Stimulated activated memory B cell treated with anti-CD40 and anti-IgM and Interleukin-4, amounts not matched to agents 10 μg/mL and 1 μg/mL and 100 μg/mL, for 72 hours (primary cell): ENCODE data around the gene GPBAR1.

Experiments
- ATAC-seq: fragments of 150-1000 bp; cut with Tn5 transposase; 2 replicates; pipeline ENCODE4 v1.10.0; 2021
- H3K27ac Mint-ChIP-seq: one replicate; pipeline ENCODE4 v1.8.0; 2022; ENCODE audit warnings: mild to moderate bottlenecking, mixed read lengths
- H3K27me3 Mint-ChIP-seq: one replicate; pipeline ENCODE4 v1.8.0; 2022; ENCODE audit warnings: mixed read lengths
- H3K36me3 Mint-ChIP-seq: one replicate; pipeline ENCODE4 v1.8.0; 2022; ENCODE audit warnings: mixed read lengths
- H3K4me1 Mint-ChIP-seq: one replicate; pipeline ENCODE4 v1.8.0; 2022; ENCODE audit warnings: mixed read lengths
- H3K4me3 Mint-ChIP-seq: one replicate; pipeline ENCODE4 v1.8.0; 2022; ENCODE audit warnings: mild to moderate bottlenecking, moderate library complexity, mixed read lengths
- H3K9me3 Mint-ChIP-seq: one replicate; pipeline ENCODE4 v1.8.0; 2022; ENCODE audit warnings: mixed read lengths

Gene GPBAR1

DNA sequence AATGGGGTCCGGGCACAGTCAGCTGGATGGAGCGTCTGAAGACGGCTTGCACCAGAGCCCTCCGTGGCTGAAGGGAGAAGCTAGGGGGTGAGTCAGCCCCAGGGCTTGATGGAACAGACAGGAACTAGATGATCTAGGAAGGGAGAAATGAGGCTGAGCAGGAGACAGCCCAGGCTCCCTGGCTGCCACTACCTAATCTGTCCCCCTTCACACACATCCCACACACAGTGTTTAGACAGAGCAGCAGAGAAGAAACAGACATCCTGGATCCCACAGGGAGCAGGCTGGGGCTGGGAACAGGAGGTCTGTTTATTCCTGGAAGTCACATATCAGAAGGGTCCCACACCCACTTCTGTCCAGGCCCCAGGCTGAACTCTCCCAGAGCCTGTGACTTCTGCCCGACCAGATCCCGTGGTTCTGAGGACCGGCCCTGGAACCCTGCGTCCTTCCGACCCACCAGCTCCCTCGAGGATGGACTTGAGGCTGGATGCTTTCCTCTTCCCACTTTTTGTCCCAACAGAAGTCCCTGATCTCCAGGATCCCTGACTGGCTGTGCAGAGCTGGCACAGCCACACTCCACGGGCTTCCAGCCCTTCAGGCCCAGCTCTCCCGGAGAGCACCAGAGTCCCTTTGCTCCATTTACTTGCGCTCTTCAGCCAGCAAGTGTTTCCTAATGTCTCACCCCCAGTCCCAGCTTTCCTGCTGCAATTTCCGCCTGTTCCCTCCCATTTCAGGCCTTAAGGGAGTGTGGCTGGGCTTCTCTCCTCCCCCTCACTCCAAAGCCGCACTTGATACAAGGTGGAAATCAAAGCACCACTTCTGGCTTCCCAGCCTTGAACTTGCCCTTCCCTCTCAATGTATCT is 1.5 kb upstream of the GPBAR1 start:
- H3K4me3 Mint-ChIP-seq, result peak overlapping the region; percentile 4
- H3K27me3 Mint-ChIP-seq, result no peaks in the 10 kb centered on the region
- H3K36me3 Mint-ChIP-seq, result peaks cover 31% of the 10 kb centered on the region
- peak overlapping the region; percentile 73 for H3K27ac Mint-ChIP-seq
- no peak for ATAC-seq
- H3K4me1 Mint-ChIP-seq, result peaks cover 91% of the 10 kb centered on the region
- H3K9me3 Mint-ChIP-seq, result no peaks in the 10 kb centered on the region

DNA sequence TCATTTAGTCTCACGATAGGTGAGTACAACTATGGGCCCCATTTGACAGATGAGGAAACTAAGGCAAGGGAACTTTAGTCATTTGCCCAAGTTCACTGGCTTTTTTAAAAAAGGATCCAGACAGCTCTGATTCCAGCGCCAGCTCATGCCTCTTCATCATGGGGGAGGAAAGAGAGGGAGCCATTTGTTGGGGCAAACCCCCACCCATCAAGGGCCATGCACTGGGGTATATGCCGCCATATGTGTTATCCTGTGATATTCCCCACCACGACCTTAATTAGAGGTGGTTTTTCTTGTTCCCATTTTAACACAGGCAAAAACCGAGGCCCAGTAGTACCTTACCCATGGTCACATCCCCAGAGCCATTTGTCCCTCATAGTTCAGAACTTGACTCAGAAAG is 649 bp upstream of the GPBAR1 start:
- Mint-ChIP-seq H3K36me3 (peaks cover 31% of the 10 kb centered on the region), H3K4me3 (no peak overlapping the region), H3K9me3 (no peaks in the 10 kb centered on the region), H3K4me1 (peaks cover 97% of the 10 kb centered on the region), H3K27me3 (no peaks in the 10 kb centered on the region), H3K27ac (peak overlapping the region; percentile 73)
- ATAC-seq, result no peak

DNA sequence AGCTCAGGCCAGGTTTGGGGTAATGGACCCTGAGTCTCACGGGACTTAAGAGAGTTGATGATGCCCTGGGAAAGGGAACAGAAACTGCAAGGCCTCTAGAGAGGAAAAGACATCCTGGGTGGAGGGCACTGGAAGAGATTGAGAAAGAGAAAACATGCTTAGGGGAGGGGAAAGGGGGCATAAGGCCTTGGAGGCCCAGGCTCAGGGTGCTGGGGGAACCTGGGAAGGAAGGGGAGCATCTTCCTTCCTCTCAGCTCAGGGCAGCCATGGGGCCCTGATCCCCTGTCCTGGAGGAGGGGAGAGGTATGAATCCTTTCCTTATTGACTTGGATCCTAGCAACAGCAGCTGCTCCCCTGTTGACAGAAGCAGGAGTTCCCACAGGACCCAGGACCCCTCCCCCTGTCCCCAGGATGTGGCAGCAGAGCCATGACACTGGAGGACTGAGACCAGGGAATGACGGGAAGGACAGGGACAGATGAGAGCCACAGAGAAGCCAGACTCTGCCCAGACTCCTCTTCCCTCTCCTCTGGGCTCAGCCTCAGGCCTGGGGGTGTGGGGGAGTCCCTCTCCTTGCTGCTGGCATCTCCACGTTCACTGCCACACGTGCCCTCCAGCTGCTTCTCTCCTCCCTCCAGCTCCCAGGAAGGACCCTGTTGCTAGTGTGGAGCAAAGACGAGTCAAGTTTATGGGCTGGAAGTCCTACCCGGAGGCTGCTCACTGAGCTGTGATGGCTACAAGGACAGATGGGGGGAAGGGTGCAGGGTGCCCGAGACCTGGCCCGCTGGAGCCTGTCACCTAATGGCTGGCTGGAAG is 815 bp downstream of the GPBAR1 start:
- H3K36me3 Mint-ChIP-seq, result peaks cover 38% of the 10 kb centered on the region
- no peak for ATAC-seq
- no peaks in the 10 kb centered on the region for H3K27me3 Mint-ChIP-seq
- peak overlapping the region; percentile 6 for H3K4me3 Mint-ChIP-seq
- H3K4me1 Mint-ChIP-seq, result peaks cover 94% of the 10 kb centered on the region
- no peaks in the 10 kb centered on the region for H3K9me3 Mint-ChIP-seq
- peak overlapping the region; percentile 73 for H3K27ac Mint-ChIP-seq

DNA sequence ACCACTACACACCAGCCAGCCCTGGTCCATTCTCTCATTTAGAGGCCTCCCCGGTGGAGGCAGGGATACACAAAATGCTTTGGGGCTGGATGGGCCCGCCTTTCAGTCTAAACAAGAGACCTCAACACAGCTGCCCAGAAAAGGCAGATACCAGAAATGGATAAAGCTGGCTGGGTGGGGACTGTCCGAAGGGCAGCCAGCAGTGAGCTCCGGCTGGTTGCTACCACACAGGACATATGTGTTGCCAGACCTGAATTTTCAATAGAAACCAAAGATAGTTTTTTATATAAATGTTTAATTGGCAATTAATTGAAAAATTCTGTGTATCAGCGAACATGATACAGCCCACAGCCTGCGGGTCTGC is 1.4 kb downstream of the GPBAR1 start:
- H3K9me3 Mint-ChIP-seq, result no peaks in the 10 kb centered on the region
- no peak for ATAC-seq
- H3K4me3 Mint-ChIP-seq, result no peak overlapping the region
- no peaks in the 10 kb centered on the region for H3K27me3 Mint-ChIP-seq
- H3K4me1 Mint-ChIP-seq, result peaks cover 94% of the 10 kb centered on the region
- H3K27ac Mint-ChIP-seq, result peak overlapping the region; percentile 73
- H3K36me3 Mint-ChIP-seq, result peaks cover 44% of the 10 kb centered on the region

DNA sequence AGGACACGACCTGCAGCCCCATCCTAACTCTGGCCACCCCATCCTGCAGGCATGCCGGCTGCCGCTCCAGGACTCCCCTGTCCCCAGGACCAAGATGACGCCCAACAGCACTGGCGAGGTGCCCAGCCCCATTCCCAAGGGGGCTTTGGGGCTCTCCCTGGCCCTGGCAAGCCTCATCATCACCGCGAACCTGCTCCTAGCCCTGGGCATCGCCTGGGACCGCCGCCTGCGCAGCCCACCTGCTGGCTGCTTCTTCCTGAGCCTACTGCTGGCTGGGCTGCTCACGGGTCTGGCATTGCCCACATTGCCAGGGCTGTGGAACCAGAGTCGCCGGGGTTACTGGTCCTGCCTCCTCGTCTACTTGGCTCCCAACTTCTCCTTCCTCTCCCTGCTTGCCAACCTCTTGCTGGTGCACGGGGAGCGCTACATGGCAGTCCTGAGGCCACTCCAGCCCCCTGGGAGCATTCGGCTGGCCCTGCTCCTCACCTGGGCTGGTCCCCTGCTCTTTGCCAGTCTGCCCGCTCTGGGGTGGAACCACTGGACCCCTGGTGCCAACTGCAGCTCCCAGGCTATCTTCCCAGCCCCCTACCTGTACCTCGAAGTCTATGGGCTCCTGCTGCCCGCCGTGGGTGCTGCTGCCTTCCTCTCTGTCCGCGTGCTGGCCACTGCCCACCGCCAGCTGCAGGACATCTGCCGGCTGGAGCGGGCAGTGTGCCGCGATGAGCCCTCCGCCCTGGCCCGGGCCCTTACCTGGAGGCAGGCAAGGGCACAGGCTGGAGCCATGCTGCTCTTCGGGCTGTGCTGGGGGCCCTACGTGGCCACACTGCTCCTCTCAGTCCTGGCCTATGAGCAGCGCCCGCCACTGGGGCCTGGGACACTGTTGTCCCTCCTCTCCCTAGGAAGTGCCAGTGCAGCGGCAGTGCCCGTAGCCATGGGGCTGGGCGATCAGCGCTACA is 2.1 kb downstream of the GPBAR1 start:
- ATAC-seq, result no peak

DNA sequence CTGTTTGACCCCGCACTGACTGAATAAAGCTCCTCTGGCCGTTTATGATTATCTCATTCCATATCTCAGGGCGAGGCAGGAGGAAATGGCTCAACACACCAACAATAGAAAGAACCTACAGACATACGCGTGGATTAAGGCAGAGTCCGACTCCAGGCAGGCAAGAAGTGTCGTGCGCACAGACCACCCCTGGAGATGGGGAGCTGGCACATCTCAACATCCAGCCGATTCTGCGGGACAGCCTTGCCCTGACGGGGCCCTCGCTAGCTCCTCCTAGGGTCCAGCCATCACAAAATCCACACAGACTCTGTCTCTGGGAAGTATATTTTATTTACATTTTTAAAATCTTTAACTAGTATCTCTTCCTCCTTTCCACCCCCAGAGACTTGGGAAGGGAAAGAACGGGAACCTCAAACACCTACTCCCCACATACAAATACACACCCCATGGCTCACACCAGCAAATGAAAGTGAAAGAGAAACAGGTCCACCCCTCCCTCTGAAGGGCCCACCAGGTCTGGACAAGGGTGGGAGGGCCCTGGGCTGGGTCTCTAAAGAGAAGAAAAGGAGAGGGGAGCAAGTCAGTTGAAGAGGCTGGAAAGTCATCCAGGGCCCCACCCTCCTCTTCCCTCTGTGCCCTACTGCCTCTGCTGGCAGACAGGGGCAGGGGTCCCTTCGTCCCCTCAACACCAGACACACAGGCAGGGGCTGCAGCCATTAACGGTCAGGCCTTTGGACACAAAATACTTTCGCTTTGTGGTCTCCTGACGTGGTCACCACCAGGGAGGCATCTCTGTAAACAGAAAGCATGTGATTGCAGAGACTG is 3.2 kb downstream of the GPBAR1 start:
- Mint-ChIP-seq H3K4me3 (no peak overlapping the region), H3K27ac (peak overlapping the region; percentile 57), H3K27me3 (no peaks in the 10 kb centered on the region), H3K36me3 (peaks cover 51% of the 10 kb centered on the region), H3K4me1 (peaks cover 89% of the 10 kb centered on the region), H3K9me3 (no peaks in the 10 kb centered on the region)
- ATAC-seq, result no peak

More for the DNA sequence above, 2.1 kb downstream of the GPBAR1 start:
- Mint-ChIP-seq H3K27ac (peak overlapping the region; percentile 57), H3K36me3 (peaks cover 51% of the 10 kb centered on the region), H3K4me1 (peaks cover 94% of the 10 kb centered on the region), H3K27me3 (no peaks in the 10 kb centered on the region), H3K4me3 (no peak overlapping the region), H3K9me3 (no peaks in the 10 kb centered on the region)

DNA sequence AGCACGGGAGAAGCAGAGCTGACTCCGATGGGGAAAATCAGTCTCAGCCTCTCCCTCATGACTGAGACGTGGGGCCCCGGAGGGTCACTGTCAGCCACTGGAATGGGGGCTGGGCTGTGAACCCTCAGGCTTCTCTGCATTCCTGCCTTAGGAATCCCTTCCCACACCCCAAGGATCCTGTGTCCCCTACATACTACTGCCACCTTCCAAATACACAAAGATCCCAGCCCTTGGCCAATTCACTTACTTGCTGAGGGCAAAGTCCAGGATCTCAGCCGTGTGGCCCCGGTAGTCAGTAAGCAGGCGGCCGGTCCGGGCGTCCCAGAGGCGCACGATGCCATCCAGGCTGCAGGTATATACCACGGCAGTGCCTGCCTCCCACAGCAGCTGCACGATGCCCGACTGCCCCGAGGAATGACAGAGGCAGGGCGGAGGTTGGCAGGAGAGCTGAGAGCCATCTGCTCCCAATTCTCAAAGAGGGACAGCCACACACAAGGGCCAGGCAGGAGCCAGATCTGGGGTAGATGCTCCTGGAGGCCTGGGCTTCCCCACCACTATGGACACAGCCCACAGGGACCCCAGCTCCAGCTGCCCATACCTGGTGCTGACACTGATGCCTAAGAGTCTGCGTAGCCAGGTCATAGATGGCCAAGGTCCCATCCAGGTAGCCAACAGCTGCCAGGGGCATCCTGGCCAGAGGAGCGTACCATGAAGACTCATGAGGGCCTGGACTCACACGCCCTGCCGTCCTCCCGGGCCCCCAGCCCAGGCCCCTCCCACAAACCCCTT is 4.2 kb downstream of the GPBAR1 start:
- Mint-ChIP-seq H3K27ac (peak overlapping the region; percentile 22), H3K27me3 (no peaks in the 10 kb centered on the region), H3K36me3 (peaks cover 51% of the 10 kb centered on the region), H3K4me1 (peaks cover 86% of the 10 kb centered on the region), H3K4me3 (no peak overlapping the region), H3K9me3 (no peaks in the 10 kb centered on the region)
- no peak for ATAC-seq

DNA sequence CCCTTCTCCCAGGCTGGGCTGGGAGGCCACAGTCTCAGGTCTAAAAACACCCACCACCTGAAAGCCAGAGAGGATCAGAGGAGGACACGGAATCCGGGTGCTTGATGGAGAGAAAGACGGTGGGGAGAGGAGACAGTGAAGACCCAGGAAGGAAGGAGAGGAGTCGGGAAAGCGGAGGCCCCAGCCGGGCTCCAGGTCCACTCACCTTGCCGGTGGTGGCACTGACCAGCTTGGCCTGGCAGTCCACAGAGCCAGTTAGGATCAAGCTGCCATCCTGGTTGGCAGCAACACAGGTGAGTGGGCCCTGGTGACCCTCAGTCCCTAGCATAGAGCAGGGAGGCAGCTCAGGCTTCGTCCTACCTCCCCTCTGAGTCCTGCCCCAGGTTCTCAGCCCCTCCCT is 4.8 kb downstream of the GPBAR1 start:
- Mint-ChIP-seq H3K9me3 (no peaks in the 10 kb centered on the region), H3K36me3 (peaks cover 51% of the 10 kb centered on the region), H3K4me3 (no peak overlapping the region), H3K27ac (peak overlapping the region; percentile 22), H3K27me3 (no peaks in the 10 kb centered on the region), H3K4me1 (peaks cover 80% of the 10 kb centered on the region)
- ATAC-seq, result no peak

DNA sequence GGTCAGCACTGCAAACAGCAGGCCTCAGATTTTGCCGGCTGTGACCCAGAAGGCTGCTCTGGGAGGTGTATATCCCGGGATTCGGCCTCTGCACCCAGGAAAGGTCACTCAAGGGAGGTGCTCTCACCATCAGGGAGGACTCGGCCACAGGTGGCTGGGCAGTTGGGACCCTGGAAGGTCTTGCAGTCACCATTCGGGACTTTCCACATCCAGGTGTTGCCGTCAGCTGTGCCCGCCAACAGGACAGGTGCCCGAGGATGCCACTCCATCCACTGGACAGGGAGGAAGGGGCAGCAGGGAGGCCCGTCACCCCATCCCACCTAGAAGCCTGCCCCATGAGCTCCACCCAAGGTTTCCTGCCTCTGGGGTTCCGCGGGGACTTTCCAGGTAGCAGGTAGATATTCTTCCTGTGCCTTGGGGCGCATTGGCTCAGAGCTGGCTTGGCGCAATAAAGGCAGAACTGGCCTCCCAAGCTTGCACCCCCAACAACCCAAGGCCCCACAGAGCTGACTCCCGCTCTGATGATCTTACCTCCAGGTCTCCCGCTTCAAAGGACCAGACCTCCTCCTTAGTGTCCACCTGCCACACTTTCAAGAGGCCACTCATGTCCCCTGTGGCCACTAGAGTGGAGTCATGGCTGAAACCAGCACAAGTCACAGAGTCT is 5.6 kb downstream of the GPBAR1 start:
- no peak overlapping the region for H3K4me3 Mint-ChIP-seq
- peaks cover 79% of the 10 kb centered on the region for H3K4me1 Mint-ChIP-seq
- no peaks in the 10 kb centered on the region for H3K27me3 Mint-ChIP-seq
- no peak overlapping the region for H3K27ac Mint-ChIP-seq
- H3K9me3 Mint-ChIP-seq, result no peaks in the 10 kb centered on the region
- ATAC-seq, result no peak
- peaks cover 51% of the 10 kb centered on the region for H3K36me3 Mint-ChIP-seq

DNA sequence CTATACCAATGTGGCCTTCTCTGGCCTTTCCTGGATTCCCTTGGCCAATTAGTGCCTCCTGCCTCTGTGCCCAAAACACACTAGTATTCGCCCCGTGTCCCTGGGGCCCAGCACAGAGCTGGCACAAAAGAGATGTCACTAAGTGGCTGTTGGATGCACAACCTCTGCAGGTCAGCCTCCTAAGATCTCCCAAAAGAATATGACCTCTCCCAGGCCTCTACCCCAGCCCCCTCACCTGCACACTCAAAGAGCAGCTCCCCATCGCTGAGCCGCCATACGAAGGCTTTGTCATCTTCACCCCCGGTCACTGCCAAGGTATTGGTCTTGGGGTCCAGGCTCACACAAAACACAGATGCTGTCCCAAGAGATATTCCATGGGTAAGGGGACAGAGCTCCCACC is 6.4 kb downstream of the GPBAR1 start:
- Mint-ChIP-seq H3K9me3 (no peaks in the 10 kb centered on the region), H3K4me1 (peaks cover 79% of the 10 kb centered on the region), H3K27me3 (no peaks in the 10 kb centered on the region), H3K36me3 (peaks cover 51% of the 10 kb centered on the region), H3K27ac (no peak overlapping the region), H3K4me3 (no peak overlapping the region)
- no peak for ATAC-seq

DNA sequence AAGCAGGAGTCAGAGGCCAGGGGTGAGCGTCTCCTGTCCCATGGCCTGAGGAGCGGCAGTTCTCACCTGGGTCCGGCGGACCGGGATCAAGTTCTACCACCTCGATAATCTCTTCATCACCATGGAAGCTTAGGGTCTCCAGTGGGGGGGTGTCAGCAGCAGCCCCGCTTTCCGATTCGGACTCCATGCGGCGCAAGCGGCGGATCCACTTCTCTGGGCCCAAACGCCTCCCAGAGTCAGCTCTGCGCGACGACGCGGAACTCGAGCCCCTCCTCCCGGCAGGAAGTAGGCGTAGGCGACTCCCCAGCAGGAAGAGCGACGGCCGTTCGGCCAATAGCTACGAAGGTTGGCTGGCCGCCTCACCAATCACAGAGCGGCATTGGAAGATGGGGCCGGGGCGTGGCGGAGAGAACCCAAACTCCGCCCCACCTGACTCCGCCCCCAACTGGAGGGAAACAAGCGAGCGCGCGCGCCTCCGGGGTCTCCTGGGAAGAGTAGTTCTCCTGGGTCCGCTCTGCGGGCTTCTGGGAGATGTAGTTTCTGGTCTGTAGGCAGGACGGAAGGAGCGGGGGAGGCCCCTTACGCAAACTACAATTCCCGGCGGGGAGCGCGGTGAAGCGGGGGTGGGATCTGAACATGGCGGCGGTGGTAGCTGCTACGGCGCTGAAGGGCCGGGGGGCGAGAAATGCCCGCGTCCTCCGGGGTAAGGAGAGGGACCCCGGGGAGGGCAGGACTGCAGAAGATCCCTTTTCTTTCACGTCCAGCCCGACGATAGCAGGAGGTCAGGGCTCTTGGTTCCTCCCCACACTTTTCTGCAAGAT is 9.3 kb downstream of the GPBAR1 start, which contains the start of the genes AAMP and PNKD:
AAMP (minus strand) TSS at position 238 of the 821 bp plus-strand sequence; CDS start at position 187, 51 bp downstream.
PNKD (plus strand) TSS at position 620 of the 821 bp plus-strand sequence; CDS start at position 637, 17 bp downstream.
- no peaks in the 10 kb centered on the region for H3K27me3 Mint-ChIP-seq
- peak within 1 kb of the TSS; percentile 90 for H3K4me3 Mint-ChIP-seq
- peak within 1 kb of the TSS; percentile 78 for H3K27ac Mint-ChIP-seq
- ATAC-seq, result peak; percentile 94
- peaks cover 45% of the 10 kb centered on the region for H3K36me3 Mint-ChIP-seq
- peaks cover 76% of the 10 kb centered on the region for H3K4me1 Mint-ChIP-seq
- H3K9me3 Mint-ChIP-seq, result no peaks in the 10 kb centered on the region

DNA sequence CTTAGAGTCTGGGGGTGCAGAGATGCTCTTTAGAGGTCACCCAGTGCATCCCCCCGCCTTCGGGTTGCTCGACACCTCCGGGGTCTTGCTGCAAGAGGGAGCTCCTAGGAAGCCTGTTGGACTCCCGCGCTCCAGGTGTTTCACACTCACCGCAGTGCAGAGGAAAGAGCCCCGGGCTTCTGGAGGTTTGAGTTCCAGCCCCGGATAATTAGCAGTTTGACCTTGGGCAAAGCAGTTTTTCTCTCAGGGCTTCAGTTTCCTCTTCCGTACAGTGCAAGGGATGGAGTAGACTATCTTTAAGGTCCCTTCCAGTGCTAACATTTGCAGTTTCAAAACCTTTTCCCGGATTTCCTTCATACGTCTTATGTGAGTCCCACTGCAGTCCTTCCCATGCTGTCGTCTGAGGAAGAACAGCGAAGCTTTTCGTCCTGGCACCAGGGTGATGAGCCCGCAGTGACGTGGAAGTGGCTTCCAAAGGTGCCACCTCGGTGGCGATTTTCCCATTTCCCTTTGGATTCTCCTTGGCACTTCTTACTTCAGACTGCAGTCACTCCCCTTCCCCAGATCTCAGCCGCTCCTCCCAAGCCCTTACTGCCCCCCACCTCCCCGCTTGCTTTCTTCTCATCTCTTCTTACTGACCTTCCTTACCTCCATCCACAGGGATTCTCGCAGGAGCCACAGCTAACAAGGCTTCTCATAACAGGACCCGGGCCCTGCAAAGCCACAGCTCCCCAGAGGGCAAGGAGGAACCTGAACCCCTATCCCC is 10.1 kb downstream of the GPBAR1 start:
- Mint-ChIP-seq H3K27me3 (no peaks in the 10 kb centered on the region), H3K36me3 (peaks cover 43% of the 10 kb centered on the region), H3K4me3 (peak overlapping the region; percentile 90), H3K9me3 (no peaks in the 10 kb centered on the region), H3K27ac (peak overlapping the region; percentile 78), H3K4me1 (peaks cover 70% of the 10 kb centered on the region)
- ATAC-seq, result no peak
